Ascending aorta (tissue), 2 donors: Measurements from ENCODE around the gene RAF1. TPM values are rescaled to one million over a fixed set of nuclear protein-coding genes. Genes with fewer than 3 reads are reported as not detected.
"Not testable (repeated sequence)": the region's sequence is repeated elsewhere in the genome, so short reads cannot be mapped to it uniquely, and the experiment has no call there.

ENCODE experiments used
- DNase-seq, 2 donors: peaks; one replicate each; pipeline ENCODE4 v3.0.0-alpha.2; 2019; ENCODE audit warnings: low spot score in 2 of 2
- H3K27ac ChIP-seq, 2 donors: fragments of 200-600 bp; sonication (generic); one replicate each; pipeline ENCODE4 v1.5.1; 2016 to 2017; ENCODE audit warnings: mild to moderate bottlenecking in 1 of 2
- H3K27me3 ChIP-seq: fragments of 200-600 bp; sonication (generic); one replicate; pipeline ENCODE4 v1.5.1; 2017
- H3K36me3 ChIP-seq, 2 donors: fragments of 200-600 bp; sonication (generic); one replicate each; pipeline ENCODE4 v1.5.1; 2016
- H3K4me1 ChIP-seq, 2 donors: fragments of 200-600 bp; sonication (generic); one replicate each; pipeline ENCODE4 v1.5.1; 2016 to 2017; ENCODE audit warnings: mild to moderate bottlenecking in 1 of 2
- H3K4me3 ChIP-seq, 2 donors: fragments of 200-600 bp; sonication (generic); one replicate each; pipeline ENCODE4 v1.5.1; 2016 to 2017; ENCODE audit warnings: mild to moderate bottlenecking in 1 of 2
- H3K9me3 ChIP-seq, 2 donors: fragments of 200-600 bp; sonication (generic); one replicate each; pipeline ENCODE4 v1.5.1; 2016
- CTCF ChIP-seq, 3 experiments: fragments of 200-600 bp in 2 of 3; fragments of 450-650 bp in 1 of 3; sonication (generic) in 2 of 3; IDR thresholded peaks; one replicate each; pipeline ENCODE4 v1.5.1; 2016 to 2019; ENCODE audit warnings: antibody characterized with exemption in 3 of 3, mild to moderate bottlenecking in 1 of 3, moderate library complexity in 1 of 3
- intact Hi-C: fragments of 100-400 bp; cut with DNase I; formaldehyde crosslinking; loops from one replicate; pipeline ENCODE4 v1.15.1; 2023
- total RNA-seq: library from RNA; depleted of rRNA; stranded (reverse); fragments of >200 nt; gene quantifications from one replicate; pipeline ENCODE4 v1.1.0, GENCODE V29; 2016

Gene RAF1
- total RNA-seq, 1 donor from 2014 or later, result 103 TPM

DNA sequence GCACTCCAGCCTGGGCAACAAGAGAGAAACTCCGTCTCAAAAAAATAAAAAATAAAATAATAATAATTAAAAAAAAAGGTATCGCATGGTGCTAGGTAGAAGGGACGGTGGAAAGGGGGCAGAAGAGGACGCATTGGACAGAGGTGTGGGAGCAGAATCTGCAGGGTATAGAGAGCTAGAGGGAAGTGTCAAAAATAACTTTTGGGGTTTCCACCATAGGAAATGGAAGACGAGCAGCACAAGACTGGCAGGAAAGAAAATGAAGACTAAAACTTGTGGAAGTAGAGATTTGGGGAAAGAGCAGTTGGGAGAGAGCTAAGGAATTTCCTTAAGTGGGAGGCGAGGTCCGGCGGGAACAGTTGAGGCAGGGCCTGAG lies 107.6 kb downstream of the RAF1 start:
- H3K36me3 ChIP-seq, result no peaks in the 10 kb centered on the region
- H3K27me3 ChIP-seq, result no peaks in the 10 kb centered on the region
- H3K9me3 ChIP-seq, result no peaks in the 10 kb centered on the region
- intact Hi-C loops, result loop anchor here (1.0 to 5.0 kb wide), 4 partner anchors 72 to 241 kb away; partner anchors contain the start of genes CAND2, RAF1 and TSEN2
- peak overlapping the region; percentile 92 to 98 for H3K27ac ChIP-seq
- TF ChIP-seq CTCF (IDR thresholded peaks at IDR 0.05), result no peak
- peak overlapping the region; percentile 61 to 99 for H3K4me3 ChIP-seq
- H3K4me1 ChIP-seq, result peaks cover 6 to 31% of the 10 kb centered on the region in 2 donors
- DNase-seq, result no peak

GRCh38 chr3:12553921-12554391 lies 110.0 kb downstream of the RAF1 start:
- Histone ChIP-seq H3K27ac (no peak overlapping the region), H3K36me3 (no peaks in the 10 kb centered on the region), H3K4me3 (peak overlapping the region; percentile 42 to 61), H3K27me3 (no peaks in the 10 kb centered on the region), H3K4me1 (peaks cover 3 to 14% of the 10 kb centered on the region in 2 donors), H3K9me3 (no peaks in the 10 kb centered on the region)
- TF ChIP-seq CTCF (IDR thresholded peaks at IDR 0.05), result no peak
- intact Hi-C loops, result no loop called here
- DNase-seq, result no peak

DNA sequence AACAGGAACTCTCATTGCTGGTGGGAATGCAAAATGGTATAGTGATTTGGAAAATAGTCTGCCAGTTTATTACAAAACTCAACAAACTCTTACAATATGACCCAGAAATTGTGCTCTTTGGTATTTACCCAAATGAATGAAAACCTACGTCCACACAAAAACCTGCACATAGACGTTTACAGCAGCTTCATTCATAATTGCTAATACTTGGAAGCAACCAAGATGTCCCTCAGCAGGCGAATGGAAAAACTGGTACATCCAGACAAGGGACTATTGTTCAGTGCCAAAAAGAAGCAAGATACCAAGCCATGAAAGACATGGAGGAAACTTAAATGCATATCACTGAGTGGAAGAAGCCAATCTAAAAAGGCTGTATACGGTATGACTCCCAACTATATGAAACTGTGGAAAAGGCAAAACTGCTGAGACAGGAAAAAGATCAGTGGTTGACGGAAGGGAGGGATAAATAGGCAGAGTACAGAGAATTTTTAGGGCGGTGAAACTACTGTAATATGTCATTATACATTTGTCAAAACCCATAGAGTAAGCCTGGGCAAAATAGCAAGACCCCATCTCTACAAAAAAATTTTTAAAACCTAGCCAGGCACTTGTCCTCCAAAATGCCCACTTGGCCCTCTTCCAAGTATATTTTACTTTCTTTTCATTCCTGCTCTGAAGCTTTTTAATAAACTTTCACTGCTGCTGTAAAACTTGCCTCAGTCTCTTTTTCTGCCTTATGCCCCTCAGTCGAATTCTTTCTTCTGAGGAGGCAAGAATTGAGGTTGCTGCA lies 113.8 kb downstream of the RAF1 start:
- H3K9me3 ChIP-seq, result no peaks in the 10 kb centered on the region
- H3K27ac ChIP-seq, result no peak overlapping the region
- DNase-seq, result no peak
- TF ChIP-seq CTCF (IDR thresholded peaks at IDR 0.05), result no peak
- no peaks in the 10 kb centered on the region for H3K36me3 ChIP-seq
- H3K4me3 ChIP-seq, result no peak overlapping the region
- no peaks in the 10 kb centered on the region for H3K4me1 ChIP-seq
- intact Hi-C loops, result no loop called here
- no peaks in the 10 kb centered on the region for H3K27me3 ChIP-seq

DNA sequence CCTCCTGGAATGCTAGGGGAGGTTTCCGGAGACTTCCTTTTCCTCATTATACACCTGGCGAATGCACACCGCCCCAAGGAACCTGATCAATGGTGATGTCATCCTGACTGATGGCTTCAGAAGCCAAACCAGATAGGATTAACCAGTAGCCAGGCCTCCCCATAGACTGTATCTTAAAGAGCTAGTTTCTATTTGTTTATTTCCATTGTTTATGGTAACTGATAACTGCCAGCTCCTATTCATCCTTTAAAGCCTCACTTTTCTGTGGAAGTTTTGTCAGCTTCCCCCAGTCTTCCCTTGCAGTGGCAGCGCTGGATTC lies 118.5 kb downstream of the RAF1 start, which contains the start of gene MKRN2OS:
Gene MKRN2OS, minus strand, starts transcription at position 27 of the 319 bp plus-strand sequence. CDS start 35 bp downstream, outside the sequence.
- Histone ChIP-seq H3K9me3 (no peaks in the 10 kb centered on the region), H3K27ac (no peak within 1 kb of the TSS), H3K4me3 (no peak within 1 kb of the TSS), H3K27me3 (no peaks in the 10 kb centered on the region), H3K36me3 (no peaks in the 10 kb centered on the region), H3K4me1 (no peaks in the 10 kb centered on the region)
- no peak for TF ChIP-seq CTCF (IDR thresholded peaks at IDR 0.05)
- intact Hi-C loops, result no loop called here
- no peak for DNase-seq

DNA sequence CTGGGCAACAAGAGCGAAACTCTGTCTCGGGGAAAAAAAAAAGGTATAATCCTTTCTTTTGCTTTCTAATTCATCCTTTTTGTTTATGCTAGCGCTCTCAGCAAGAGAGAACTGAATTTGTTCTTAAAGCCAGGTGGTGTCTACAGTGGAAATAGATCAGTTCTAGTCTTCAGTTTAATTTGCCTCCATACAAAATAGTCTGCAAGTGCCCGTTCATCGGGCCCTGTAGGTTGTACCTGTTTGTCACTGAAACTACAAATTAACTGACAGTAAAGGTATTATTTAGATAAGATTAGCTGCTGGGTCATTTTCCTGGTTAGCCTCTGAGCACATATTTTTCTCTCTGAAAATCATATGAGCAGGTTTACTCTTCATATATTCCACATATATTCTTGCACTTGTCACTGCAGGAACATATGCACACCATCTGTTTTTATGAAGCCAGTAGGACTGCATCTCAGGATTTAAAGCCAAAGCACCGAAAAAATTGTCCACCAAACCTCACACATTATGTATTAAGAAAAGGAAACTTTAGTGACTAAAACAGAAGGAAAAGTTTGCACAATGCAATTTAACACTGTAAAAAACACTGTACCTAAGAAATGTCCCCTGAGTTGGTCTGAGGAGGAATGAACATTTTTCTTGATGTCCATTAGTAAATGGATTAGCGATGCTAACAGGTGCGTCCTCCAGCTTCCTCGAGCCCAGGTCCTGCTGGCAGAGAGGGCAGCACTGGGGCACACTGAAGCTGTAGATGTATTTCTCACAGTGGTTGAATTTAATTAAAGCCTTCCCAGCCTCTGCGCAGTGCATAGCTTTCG lies 119.1 kb downstream of the RAF1 start:
- Histone ChIP-seq H3K4me3 (no peak overlapping the region), H3K27me3 (no peaks in the 10 kb centered on the region), H3K4me1 (no peaks in the 10 kb centered on the region), H3K9me3 (no peaks in the 10 kb centered on the region), H3K36me3 (no peaks in the 10 kb centered on the region), H3K27ac (no peak overlapping the region)
- DNase-seq, result no peak
- no peak for TF ChIP-seq CTCF (IDR thresholded peaks at IDR 0.05)
- intact Hi-C loops, result no loop called here

- intact Hi-C loops, H3K27ac ChIP-seq, H3K27me3 ChIP-seq, DNase-seq, H3K9me3 ChIP-seq, H3K4me1 ChIP-seq, H3K4me3 ChIP-seq, H3K36me3 ChIP-seq: not testable (repeated sequence)
Measured at GRCh38 chr3:12543497-12543896, 120.4 kb downstream of the RAF1 start.
